ENCODE measurements around the gene AURKB.

DNA sequence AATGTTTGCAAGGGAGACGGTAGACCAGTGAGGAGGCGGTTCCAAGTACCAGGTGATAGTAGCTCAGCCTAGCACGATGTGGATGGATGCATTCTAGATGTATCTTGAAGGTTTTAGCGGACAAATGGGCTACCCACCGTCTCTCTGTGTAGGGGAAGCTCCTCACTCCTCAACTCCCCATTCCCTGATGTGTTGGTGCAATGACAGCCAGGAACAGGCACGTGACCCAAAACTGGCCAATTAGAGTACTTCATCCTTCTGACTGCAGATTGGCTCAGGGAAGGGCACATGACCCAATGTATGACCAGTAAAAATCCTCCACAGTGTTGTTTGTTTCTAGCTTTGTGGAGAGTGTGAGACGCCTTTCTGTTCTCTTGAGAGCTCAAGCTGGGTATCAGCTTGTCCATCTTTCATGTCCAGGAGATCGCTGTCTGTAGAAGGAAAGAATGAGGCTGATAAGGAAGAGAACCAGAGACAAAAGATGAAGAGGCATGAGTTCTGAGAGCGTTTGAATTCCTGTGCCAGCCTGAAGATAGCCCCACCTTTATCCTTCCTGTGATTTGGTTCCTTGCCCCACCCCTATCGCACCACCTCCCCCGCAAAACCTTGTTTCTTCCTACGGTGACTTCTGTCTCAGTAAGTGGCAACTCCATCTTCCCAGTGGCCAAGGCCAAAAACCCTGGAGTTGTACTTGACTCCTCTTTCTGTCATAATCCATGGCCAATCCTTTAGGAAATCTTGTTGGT, 18.1 kb downstream of the AURKB start:
- TF ChIP-seq CTCF (IDR thresholded peaks at IDR 0.05; ENCODE audit: poor library complexity, severe bottlenecking) (no peak), EP300 (conservative IDR thresholded peaks at IDR 0.05; ENCODE audit: poor library complexity, severe bottlenecking) (peak; percentile 47), EZH2 (IDR thresholded peaks at IDR 0.05; ENCODE audit: borderline replicate concordance, insufficient read depth, low read length, poor library complexity, severe bottlenecking) (no peak), REST (IDR thresholded peaks at IDR 0.05; ENCODE audit: borderline replicate concordance) (peak; percentile 95), POLR2AphosphoS5 (IDR thresholded peaks at IDR 0.05) (peak; percentile 98), SMC3 (conservative IDR thresholded peaks at IDR 0.05; ENCODE audit: poor library complexity) (peak; percentile 26), MXI1 (conservative IDR thresholded peaks at IDR 0.05; ENCODE audit: poor library complexity, severe bottlenecking) (peak; percentile 47), TAF1 (IDR thresholded peaks at IDR 0.05; ENCODE audit: low read depth) (peak; percentile 93)
